AG09309 (cell line): ENCODE data around the gene GPC5.
"Not testable (repeated sequence)": the region's sequence is repeated elsewhere in the genome, so short reads cannot be mapped to it uniquely, and the experiment has no call there.

Source experiments
- DNase-seq: peaks from one replicate; pipeline ENCODE4 v3.0.0-alpha.2; 2010; ENCODE audit warnings: low read depth
- H3K4me3 ChIP-seq: 2 replicates; pipeline ENCODE4 v1.5.1; 2011; ENCODE audit warnings: mild to moderate bottlenecking, low read depth, low read length, moderate library complexity; ENCODE audit not compliant: control insufficient read depth
- TF ChIP-seq, protein P1 (sequence below): IDR thresholded peaks from 2 replicates; pipeline ENCODE4 v1.5.1; 2011; ENCODE audit warnings: mild to moderate bottlenecking, low read depth, low read length, inconsistent platforms; ENCODE audit not compliant: insufficient read depth, control insufficient read depth; ENCODE audit errors: missing control alignments

The GPC5 gene

DNA sequence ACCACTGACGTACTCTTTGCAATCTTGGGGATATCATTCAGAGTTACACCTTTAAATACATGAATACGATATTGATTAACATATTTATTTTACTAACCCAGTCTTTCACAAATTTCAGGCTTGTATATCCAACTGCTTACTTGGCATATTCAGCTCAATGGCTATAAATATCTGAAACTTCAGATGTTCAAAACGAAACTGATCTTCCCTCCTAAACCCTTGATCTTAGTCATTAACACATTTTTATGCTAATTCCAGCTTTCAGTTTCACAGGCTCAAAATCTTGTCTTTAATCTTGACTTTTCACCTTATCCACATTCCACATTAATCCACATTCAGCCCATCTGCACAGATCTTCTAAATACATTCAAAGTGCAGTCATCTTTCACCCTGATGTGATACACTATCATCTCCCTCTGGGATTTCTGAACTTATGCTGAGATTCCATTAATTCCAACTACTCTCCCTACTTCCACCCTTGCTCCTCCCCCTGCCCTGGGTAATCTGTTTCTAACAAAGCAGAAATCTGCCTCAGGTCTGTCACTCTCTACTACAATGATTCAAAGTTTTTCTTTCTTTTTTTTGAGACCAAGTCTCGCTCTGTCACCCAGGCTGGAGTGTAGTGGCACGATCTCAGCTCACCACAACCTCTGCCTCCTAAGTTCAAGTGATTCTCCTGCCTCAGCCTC is 387.2 kb downstream of the GPC5 start:
- no peak overlapping the region for H3K4me3 ChIP-seq
- TF ChIP-seq, protein P1, sequence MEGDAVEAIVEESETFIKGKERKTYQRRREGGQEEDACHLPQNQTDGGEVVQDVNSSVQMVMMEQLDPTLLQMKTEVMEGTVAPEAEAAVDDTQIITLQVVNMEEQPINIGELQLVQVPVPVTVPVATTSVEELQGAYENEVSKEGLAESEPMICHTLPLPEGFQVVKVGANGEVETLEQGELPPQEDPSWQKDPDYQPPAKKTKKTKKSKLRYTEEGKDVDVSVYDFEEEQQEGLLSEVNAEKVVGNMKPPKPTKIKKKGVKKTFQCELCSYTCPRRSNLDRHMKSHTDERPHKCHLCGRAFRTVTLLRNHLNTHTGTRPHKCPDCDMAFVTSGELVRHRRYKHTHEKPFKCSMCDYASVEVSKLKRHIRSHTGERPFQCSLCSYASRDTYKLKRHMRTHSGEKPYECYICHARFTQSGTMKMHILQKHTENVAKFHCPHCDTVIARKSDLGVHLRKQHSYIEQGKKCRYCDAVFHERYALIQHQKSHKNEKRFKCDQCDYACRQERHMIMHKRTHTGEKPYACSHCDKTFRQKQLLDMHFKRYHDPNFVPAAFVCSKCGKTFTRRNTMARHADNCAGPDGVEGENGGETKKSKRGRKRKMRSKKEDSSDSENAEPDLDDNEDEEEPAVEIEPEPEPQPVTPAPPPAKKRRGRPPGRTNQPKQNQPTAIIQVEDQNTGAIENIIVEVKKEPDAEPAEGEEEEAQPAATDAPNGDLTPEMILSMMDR = no peak
- no peak for DNase-seq

DNA sequence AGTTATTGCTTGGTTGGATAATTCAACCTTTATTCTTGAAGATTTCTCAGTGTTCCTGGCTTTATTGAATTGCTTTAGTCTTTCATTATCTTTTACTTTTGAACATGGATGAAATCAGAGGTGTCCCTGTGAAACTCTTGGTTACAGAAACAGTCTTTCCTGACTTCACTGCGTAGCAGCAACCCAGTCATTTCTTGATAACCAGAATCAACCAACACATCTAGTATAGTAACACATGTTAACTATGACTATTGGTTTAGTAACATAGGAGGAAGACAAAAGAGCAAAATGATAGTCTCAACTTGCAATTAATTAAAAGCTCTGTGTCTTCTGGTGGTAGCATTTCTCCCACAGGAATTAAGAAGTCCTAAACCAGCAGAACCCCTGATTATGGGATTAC is 393.6 kb downstream of the GPC5 start:
- no peak overlapping the region for H3K4me3 ChIP-seq
- DNase-seq = no peak
- TF ChIP-seq, protein P1 = no peak

DNA sequence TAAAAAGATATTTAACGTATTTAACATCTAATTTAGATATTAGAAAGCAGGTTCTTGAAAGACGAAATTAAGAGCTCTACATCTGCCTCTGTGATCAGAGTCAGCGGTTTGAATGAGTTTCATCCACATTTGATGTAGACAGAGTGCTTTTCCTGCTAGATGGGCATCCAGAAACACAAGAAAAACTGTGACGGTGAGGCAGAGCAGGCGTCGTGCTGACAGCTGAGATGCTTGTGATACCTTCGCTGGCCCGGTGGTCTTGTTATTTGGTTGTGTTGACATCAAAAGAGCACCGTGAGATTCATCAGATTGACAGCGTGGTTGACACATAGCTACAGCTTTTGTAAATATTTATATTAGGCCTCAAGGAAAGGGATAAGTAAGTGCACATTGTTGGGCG is 399.1 kb downstream of the GPC5 start:
- no peak for DNase-seq
- H3K4me3 ChIP-seq = no peak overlapping the region
- TF ChIP-seq, protein P1 = no peak

DNA sequence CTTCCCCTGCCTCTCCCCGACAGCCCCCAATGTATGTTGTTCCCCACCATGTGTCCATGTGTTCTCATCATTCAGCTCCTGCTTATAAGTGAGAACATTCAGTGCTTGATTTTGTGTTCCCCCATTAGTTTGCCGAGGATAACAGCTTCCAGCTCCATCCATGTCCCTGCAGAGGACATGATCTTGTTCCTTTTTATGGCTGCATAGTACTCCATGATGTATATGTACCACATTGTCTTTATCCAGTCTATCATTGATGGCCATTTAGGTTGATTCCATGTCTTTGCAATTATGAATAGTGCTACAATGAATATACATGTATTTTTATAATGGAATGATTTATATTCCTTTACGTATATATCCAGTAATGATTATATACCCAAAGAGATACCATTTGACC is 399.9 kb downstream of the GPC5 start:
- not testable (repeated sequence) for DNase-seq, H3K4me3 ChIP-seq

DNA sequence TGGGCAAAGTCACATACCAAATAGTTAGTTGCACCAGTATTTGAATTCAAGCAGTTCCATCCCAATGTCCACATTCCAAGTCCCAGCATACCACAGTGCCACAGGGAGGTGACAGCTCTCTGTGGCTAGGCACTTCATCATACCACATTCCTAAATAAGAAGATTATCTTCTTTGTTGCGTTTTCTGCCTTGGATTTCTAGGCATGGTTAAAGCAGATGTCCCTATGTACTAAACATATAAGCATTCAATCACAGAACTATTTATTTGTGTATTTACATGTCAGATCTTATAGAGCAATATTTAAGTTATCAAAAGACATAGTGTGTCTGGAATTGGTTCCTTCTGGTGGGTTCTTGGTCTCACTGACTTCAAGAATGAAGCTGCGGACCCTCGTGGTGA is 403.4 kb downstream of the GPC5 start:
- not testable (repeated sequence) for H3K4me3 ChIP-seq, DNase-seq

- H3K4me3 ChIP-seq = no peak overlapping the region
- TF ChIP-seq, protein P1 = no peak
- no peak for DNase-seq
Measured at GRCh38 chr13:91802957-91803356, 404.5 kb downstream of the GPC5 start.

DNA sequence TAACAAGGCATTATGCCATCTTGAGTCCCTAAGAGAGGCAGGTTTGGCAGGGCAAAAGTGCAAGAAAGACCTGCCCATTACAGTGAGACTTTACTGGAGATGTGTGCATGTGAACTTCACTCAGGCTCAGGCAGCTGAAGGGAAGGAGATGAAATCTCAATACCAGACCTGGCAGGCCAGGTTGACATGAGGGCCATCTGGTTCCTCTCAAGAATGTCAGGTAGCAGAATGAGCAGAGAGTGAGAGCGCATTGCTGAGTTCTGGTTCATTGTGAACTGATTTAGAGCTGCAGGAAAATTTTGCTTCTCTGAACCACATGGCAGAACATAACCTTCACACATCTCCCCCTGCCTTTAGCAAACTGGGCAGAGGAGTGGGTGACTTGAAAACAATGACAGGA is 406.3 kb downstream of the GPC5 start:
- no peak for DNase-seq
- H3K4me3 ChIP-seq = no peak overlapping the region
- TF ChIP-seq, protein P1 = no peak

DNA sequence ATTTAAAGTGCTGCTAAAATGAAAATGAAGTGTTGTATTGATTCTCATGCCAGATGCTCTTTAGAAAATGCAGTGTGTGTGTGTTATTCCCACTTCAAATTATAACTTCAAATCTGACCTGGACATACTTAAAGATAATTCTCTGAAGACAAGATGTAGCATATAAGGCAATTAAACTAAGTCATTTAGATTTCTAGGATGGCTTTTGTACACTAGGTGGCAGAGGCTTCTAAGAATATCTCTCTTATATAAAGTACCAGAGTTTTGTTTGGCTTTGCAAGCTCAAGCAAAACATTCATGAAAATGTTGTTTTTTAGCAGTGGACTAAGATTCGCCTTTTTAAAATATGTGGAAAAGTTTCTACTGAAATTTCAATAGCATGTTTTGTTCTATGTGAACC is 407.2 kb downstream of the GPC5 start:
- no peak overlapping the region for H3K4me3 ChIP-seq
- TF ChIP-seq, protein P1 = no peak
- no peak for DNase-seq
